Measurements from ENCODE around the gene PPARD. TPM values are rescaled to one million over a fixed set of nuclear protein-coding genes. Genes with fewer than 3 reads are reported as not detected.

PPARD gene
- total RNA-seq (10 to 100 TPM; 29.3 to 47.1 (median 36.0) TPM), polyA plus RNA-seq (10 to 100 TPM in 1 of 2 donors, 1 to 10 TPM in 1; 7.3 to 20.2 TPM), total RNA-seq (66.5 reads per million, percentile 77 among the genes with 10 or more reads in this experiment)

DNA sequence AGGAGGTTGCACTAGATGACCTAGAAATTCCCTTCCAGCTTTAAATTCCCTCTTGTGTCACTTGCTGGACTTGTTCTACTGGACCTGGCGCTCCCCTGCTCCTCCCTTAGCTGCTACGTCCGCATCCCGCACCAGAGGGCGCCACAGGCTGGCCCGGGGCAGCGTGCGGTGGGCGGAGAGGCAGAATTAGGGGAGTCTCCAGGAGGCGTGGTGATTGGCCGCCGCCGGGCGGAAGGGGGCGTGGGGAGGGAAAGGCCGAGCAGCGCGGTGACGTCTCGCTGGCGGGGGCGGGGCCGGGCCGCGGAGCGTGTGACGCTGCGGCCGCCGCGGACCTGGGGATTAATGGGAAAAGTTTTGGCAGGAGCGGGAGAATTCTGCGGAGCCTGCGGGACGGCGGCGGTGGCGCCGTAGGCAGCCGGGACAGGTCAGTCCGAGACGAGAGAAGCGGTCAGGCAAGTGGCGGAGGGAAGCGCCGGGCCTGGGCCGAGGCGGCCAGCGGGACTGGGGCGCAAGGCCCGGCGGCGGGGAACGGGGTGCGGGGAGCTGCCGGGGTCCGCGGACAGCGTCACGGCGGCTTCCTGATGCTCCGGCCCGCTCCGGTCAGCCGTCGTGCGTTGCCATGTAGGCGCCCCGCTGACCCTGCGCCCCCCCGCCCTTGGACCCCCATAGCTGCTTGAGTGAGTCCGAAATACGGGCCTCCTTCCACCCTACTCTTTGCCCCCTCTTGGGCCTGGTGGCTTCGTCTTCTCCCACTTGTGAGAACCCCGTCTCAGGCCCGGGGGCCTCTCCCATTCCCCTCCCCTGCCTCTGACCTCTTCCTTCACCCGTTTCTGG is at the start of gene PPARD:
Gene PPARD (plus strand): TSS at position 301 of the 834 bp plus-strand sequence. CDS start 68,530 bp downstream, outside the sequence.
- Mint-ChIP-seq H3K9me3 (peaks cover 0 to 2% (median 0%) of the 10 kb centered on the region in 11 donors), H3K4me1 (peaks cover 38 to 55% (median 49%) of the 10 kb centered on the region in 7 donors), H3K27me3 (peaks cover 0 to 3% (median 0%) of the 10 kb centered on the region in 5 donors), H3K36me3 (peaks cover 0 to 17% (median 11%) of the 10 kb centered on the region in 5 donors), H3K4me3 (peak within 1 kb of the TSS; percentile 88 to 100 (median 98)), H3K27ac (peak within 1 kb of the TSS; percentile 88 to 98 (median 97))
- Histone ChIP-seq H3K36me3 (ENCODE audit: control insufficient read depth in 2 of 3, insufficient read depth in 3 of 3, low read length in 3 of 3) (peaks cover 0 to 7% (median 0%) of the 10 kb centered on the region in 3 experiments), H3K4me1 (ENCODE audit: control insufficient read depth in 2 of 2, insufficient read depth in 2 of 2, low read length in 2 of 2) (peaks cover 19 to 35% of the 10 kb centered on the region in 2 donors), H3K9me3 (ENCODE audit: control insufficient read depth in 2 of 3, low read length in 3 of 3) (no peaks in the 10 kb centered on the region), H3K4me3 (ENCODE audit: low read length) (peak within 1 kb of the TSS; percentile 70), H3K27ac (ENCODE audit: low read depth, low read length) (peak within 1 kb of the TSS; percentile 97), H3K27me3 (ENCODE audit: control insufficient read depth in 2 of 2, insufficient read depth in 2 of 2, low read length in 2 of 2) (no peaks in the 10 kb centered on the region)
- ChIA-PET POLR2A (interaction anchor here (0.6 to 5.7 kb wide), 12 partner anchors 10 to 320 kb away, joined by 3 to 47 read pairs (median 4); partner anchors contain the start of genes FANCE and RPL10A), CTCF (interaction anchor here (0.6 to 5.0 kb wide), 17 partner anchors 10 to 395 kb away, joined by 3 to 99 read pairs (median 5); partner anchors contain the start of genes FANCE and RPL10A)
- ATAC-seq (peak; percentile 100), DNase-seq (peak; percentile 92 to 100 (median 96))
- intact Hi-C loops (cut with micrococcal nuclease), result loop anchor here (1.0 to 2.0 kb wide), 13 partner anchors 10 to 395 kb away; partner anchors contain the start of genes ARMC12 (in 2 of the 2), DEF6 (in 2 of the 2), RPL10A (in 2 of the 2) and TEAD3 (in 1 of the 2)

- intact Hi-C loops (cut with micrococcal nuclease), result loop anchor here in 1 of 2 donors (1.0 kb wide), 3 partner anchors 229 to 444 kb away; partner anchors contain the start of gene ARMC12
- no peak overlapping the region for H3K4me3 ChIP-seq (ENCODE audit: low read length)
- DNase-seq (no peak), ATAC-seq (no peak)
- H3K4me1 ChIP-seq (ENCODE audit: control insufficient read depth in 2 of 2, insufficient read depth in 2 of 2, low read length in 2 of 2), result peaks cover 5 to 7% of the 10 kb centered on the region in 2 donors
- Mint-ChIP-seq H3K27ac (peak overlapping the region in 1 of 9 donors; percentile 17), H3K4me3 (no peak overlapping the region), H3K9me3 (no peaks in the 10 kb centered on the region), H3K4me1 (peaks cover under 1 to 16% (median 9%) of the 10 kb centered on the region in 7 donors), H3K36me3 (peaks cover 6 to 44% (median 10%) of the 10 kb centered on the region in 5 donors), H3K27me3 (no peaks in the 10 kb centered on the region)
- ChIA-PET POLR2A (interaction anchor here (2.3 to 9.6 kb wide), 2 partner anchors 29 to 174 kb away, joined by 8 to 318 read pairs; partner anchors contain the start of gene RPL10A), CTCF (interaction anchor here (0.6 to 12.9 kb wide), 16 partner anchors 9 to 444 kb away, joined by 3 to 346 read pairs (median 3); partner anchors contain the start of genes ARMC12 and FANCE)
- H3K27ac ChIP-seq (ENCODE audit: low read depth, low read length), result no peak overlapping the region
- no peaks in the 10 kb centered on the region for H3K9me3 ChIP-seq (ENCODE audit: control insufficient read depth in 2 of 3, low read length in 3 of 3)
- H3K36me3 ChIP-seq (ENCODE audit: control insufficient read depth in 2 of 3, insufficient read depth in 3 of 3, low read length in 3 of 3), result peaks cover 0 to 85% (median 8%) of the 10 kb centered on the region in 3 experiments
- no peaks in the 10 kb centered on the region for H3K27me3 ChIP-seq (ENCODE audit: control insufficient read depth in 2 of 2, insufficient read depth in 2 of 2, low read length in 2 of 2)
Observed at GRCh38 chr6:35293681-35294080, 48.7 kb upstream of the PPARD start.

GRCh38 chr6:35294308-35294945 is 47.9 kb upstream of the PPARD start:
- no peaks in the 10 kb centered on the region for H3K27me3 Mint-ChIP-seq
- no peaks in the 10 kb centered on the region for H3K9me3 Mint-ChIP-seq
- Histone ChIP-seq H3K36me3 (ENCODE audit: control insufficient read depth in 2 of 3, insufficient read depth in 3 of 3, low read length in 3 of 3) (peaks cover 0 to 78% (median 1%) of the 10 kb centered on the region in 3 experiments), H3K27me3 (ENCODE audit: control insufficient read depth in 2 of 2, insufficient read depth in 2 of 2, low read length in 2 of 2) (no peaks in the 10 kb centered on the region), H3K4me1 (ENCODE audit: control insufficient read depth in 2 of 2, insufficient read depth in 2 of 2, low read length in 2 of 2) (peaks cover 5 to 14% of the 10 kb centered on the region in 2 donors), H3K27ac (ENCODE audit: low read depth, low read length) (no peak overlapping the region), H3K9me3 (ENCODE audit: control insufficient read depth in 2 of 3, low read length in 3 of 3) (no peaks in the 10 kb centered on the region), H3K4me3 (ENCODE audit: low read length) (no peak overlapping the region)
- peak overlapping the region in 6 of 9 donors; percentile 1 to 84 (median 42) for H3K27ac Mint-ChIP-seq
- ChIA-PET CTCF (interaction anchor here (0.7 to 12.9 kb wide), 13 partner anchors 9 to 443 kb away, joined by 3 to 346 read pairs (median 4); partner anchors contain the start of genes ARMC12 and PPARD), POLR2A (interaction anchor here (2.3 to 9.6 kb wide), 2 partner anchors 28 to 174 kb away, joined by 8 to 318 read pairs; partner anchors contain the start of gene RPL10A)
- H3K36me3 Mint-ChIP-seq, result peaks cover 8 to 39% (median 12%) of the 10 kb centered on the region in 5 donors
- peaks cover 8 to 22% (median 16%) of the 10 kb centered on the region in 7 donors for H3K4me1 Mint-ChIP-seq
- DNase-seq, result peak in 7 of 9 donors; percentile 33 to 65 (median 52)
- intact Hi-C loops (cut with micrococcal nuclease), result loop anchor here in 1 of 2 donors (1.0 kb wide), 3 partner anchors 228 to 443 kb away; partner anchors contain the start of gene ARMC12
- ATAC-seq, result peak; percentile 54
- peak overlapping the region in 3 of 10 donors; percentile 4 to 54 (median 21) for H3K4me3 Mint-ChIP-seq

DNA sequence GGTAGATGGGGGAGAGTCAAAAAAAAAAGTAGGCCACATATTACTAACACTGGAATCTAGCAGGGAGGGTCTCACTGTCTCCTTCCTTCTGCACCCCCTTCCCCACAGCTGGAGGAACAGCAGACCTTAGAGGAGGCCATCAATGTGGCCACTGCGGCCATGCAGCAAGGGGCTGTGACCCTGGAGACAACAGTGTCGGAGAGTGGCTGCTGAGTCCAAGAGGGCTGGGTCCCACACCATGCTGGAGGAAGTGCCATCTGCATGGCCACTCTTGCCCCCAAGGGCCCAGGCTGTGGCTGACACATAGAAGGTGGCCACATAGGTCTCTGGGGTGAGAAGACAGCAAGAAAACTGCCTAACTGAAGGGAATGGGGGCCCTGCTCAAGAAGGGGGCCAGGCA is 47.3 kb upstream of the PPARD start:
- H3K9me3 Mint-ChIP-seq, result no peaks in the 10 kb centered on the region
- no peak overlapping the region for H3K27ac Mint-ChIP-seq
- DNase-seq, result no peak
- peaks cover 12 to 40% (median 13%) of the 10 kb centered on the region in 5 donors for H3K36me3 Mint-ChIP-seq
- ATAC-seq, result no peak
- no peaks in the 10 kb centered on the region for H3K27me3 Mint-ChIP-seq
- intact Hi-C loops (cut with micrococcal nuclease), result no loop called here
- ChIA-PET CTCF (interaction anchor here (1.0 to 12.9 kb wide), 10 partner anchors 18 to 278 kb away, joined by 3 to 346 read pairs (median 8); partner anchors contain the start of gene PPARD), POLR2A (interaction anchor here (1.8 to 9.6 kb wide), 3 partner anchors 28 to 174 kb away, joined by 8 to 318 read pairs (median 19); partner anchors contain the start of genes FANCE and RPL10A)
- H3K4me3 Mint-ChIP-seq, result peak overlapping the region in 1 of 10 donors; percentile 45
- Histone ChIP-seq H3K36me3 (ENCODE audit: control insufficient read depth in 2 of 3, insufficient read depth in 3 of 3, low read length in 3 of 3) (peaks cover 0 to 72% (median 0%) of the 10 kb centered on the region in 3 experiments), H3K4me3 (ENCODE audit: low read length) (no peak overlapping the region), H3K27ac (ENCODE audit: low read depth, low read length) (no peak overlapping the region), H3K9me3 (ENCODE audit: control insufficient read depth in 2 of 3, low read length in 3 of 3) (no peaks in the 10 kb centered on the region), H3K4me1 (ENCODE audit: control insufficient read depth in 2 of 2, insufficient read depth in 2 of 2, low read length in 2 of 2) (peaks cover 6 to 20% of the 10 kb centered on the region in 2 donors), H3K27me3 (ENCODE audit: control insufficient read depth in 2 of 2, insufficient read depth in 2 of 2, low read length in 2 of 2) (no peaks in the 10 kb centered on the region)
- peaks cover 14 to 26% (median 21%) of the 10 kb centered on the region in 7 donors for H3K4me1 Mint-ChIP-seq

DNA sequence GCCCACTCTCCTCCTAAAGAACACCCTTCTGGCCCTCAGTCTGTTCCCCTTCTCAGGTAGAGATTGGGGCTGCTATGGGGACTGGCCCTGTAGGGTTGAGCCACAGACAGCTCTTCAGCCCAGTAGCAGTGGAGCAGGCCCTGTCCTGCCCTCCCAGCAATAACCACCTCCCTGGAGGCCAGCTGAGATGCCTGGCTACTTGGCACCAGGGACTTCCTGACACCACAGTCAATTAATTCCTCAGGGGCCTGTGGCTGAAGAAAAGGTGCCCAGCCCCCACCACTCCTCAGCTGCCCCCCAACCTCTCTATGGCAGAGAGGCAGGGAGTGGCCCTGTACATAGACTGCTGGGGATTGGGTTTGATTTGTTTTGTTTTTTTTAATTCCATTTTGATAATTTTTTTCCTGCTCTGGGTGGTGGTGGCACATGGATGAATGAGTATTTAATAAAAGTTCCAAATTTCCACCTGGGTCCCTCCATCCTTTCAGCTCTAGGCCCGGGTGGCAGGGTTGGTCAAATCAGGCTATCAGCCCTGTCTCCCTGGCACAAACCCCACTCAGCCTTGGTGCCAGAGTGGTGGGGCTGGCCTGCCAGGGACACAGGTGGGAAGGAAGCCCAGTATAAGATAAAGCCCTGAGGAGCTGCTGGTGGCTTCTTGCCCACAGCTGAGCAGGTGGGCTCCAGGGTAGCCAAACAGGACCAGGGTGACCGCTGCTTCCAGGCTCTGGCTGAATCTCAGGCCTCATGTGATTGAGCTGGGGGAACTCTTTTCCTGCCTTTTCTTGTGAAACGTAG is 46.6 kb upstream of the PPARD start:
- peaks cover 0 to 65% (median 0%) of the 10 kb centered on the region in 3 experiments for H3K36me3 ChIP-seq (ENCODE audit: control insufficient read depth in 2 of 3, insufficient read depth in 3 of 3, low read length in 3 of 3)
- no peak overlapping the region for H3K27ac ChIP-seq (ENCODE audit: low read depth, low read length)
- no peak overlapping the region for H3K4me3 Mint-ChIP-seq
- intact Hi-C loops (cut with micrococcal nuclease), result no loop called here
- peaks cover 21 to 33% (median 27%) of the 10 kb centered on the region in 7 donors for H3K4me1 Mint-ChIP-seq
- no peaks in the 10 kb centered on the region for H3K27me3 ChIP-seq (ENCODE audit: control insufficient read depth in 2 of 2, insufficient read depth in 2 of 2, low read length in 2 of 2)
- no peak overlapping the region for H3K4me3 ChIP-seq (ENCODE audit: low read length)
- ATAC-seq (no peak), DNase-seq (no peak)
- no peaks in the 10 kb centered on the region for H3K9me3 Mint-ChIP-seq
- H3K27me3 Mint-ChIP-seq, result no peaks in the 10 kb centered on the region
- peak overlapping the region in 3 of 9 donors; percentile 21 to 93 (median 32) for H3K27ac Mint-ChIP-seq
- ChIA-PET POLR2A (interaction anchor here (0.8 to 9.6 kb wide), 8 partner anchors 15 to 176 kb away, joined by 3 to 318 read pairs (median 8); partner anchors contain the start of genes FANCE, RPL10A and ZNF76), CTCF (interaction anchor here (0.5 to 12.9 kb wide), 25 partner anchors 8 to 1603 kb away, joined by 3 to 346 read pairs (median 4); partner anchors contain the start of genes PPARD and RPL10A)
- no peaks in the 10 kb centered on the region for H3K9me3 ChIP-seq (ENCODE audit: control insufficient read depth in 2 of 3, low read length in 3 of 3)
- peaks cover 13 to 36% (median 18%) of the 10 kb centered on the region in 5 donors for H3K36me3 Mint-ChIP-seq
- peaks cover 13 to 27% of the 10 kb centered on the region in 2 donors for H3K4me1 ChIP-seq (ENCODE audit: control insufficient read depth in 2 of 2, insufficient read depth in 2 of 2, low read length in 2 of 2)
